Fibroblast of skin of scalp (primary cell): Measurements from ENCODE around the gene SLC22A23.
A peak's percentile ranks its signal among the peaks of the same experiment; 100 is the strongest.

Experiments
- DNase-seq: peaks from one replicate; pipeline ENCODE4 v3.0.0-alpha.2; 2013

SLC22A23 gene

GRCh38 chr6:3329393-3330051 lies 127.3 kb downstream of the SLC22A23 start:
- no peak for DNase-seq

- DNase-seq, result no peak
These were observed 128.1 kb downstream of the SLC22A23 start for GRCh38 chr6:3328796-3329195.

GRCh38 chr6:3328145-3328544 lies 128.7 kb downstream of the SLC22A23 start:
- DNase-seq, result no peak

GRCh38 chr6:3327403-3327802 lies 129.4 kb downstream of the SLC22A23 start:
- DNase-seq, result no peak

GRCh38 chr6:3326981-3327380 lies 129.9 kb downstream of the SLC22A23 start:
- no peak for DNase-seq

GRCh38 chr6:3326184-3326971 lies 130.5 kb downstream of the SLC22A23 start:
- DNase-seq, result no peak

GRCh38 chr6:3325210-3325609 lies 131.6 kb downstream of the SLC22A23 start:
- peak; percentile 81 for DNase-seq

GRCh38 chr6:3324262-3324942 lies 132.4 kb downstream of the SLC22A23 start:
- DNase-seq, result peak; percentile 91

GRCh38 chr6:3323696-3324261 lies 133.1 kb downstream of the SLC22A23 start:
- DNase-seq, result no peak

GRCh38 chr6:3323148-3323547 lies 133.7 kb downstream of the SLC22A23 start:
- no peak for DNase-seq

- no peak for DNase-seq
These were observed 134.4 kb downstream of the SLC22A23 start for GRCh38 chr6:3322366-3322890.

- no peak for DNase-seq
These were observed 135.0 kb downstream of the SLC22A23 start for GRCh38 chr6:3321875-3322274.

- DNase-seq, result no peak
These were observed 135.8 kb downstream of the SLC22A23 start for GRCh38 chr6:3321042-3321441.

GRCh38 chr6:3320238-3320811 lies 136.5 kb downstream of the SLC22A23 start:
- no peak for DNase-seq

GRCh38 chr6:3319610-3320200 lies 137.1 kb downstream of the SLC22A23 start:
- no peak for DNase-seq

GRCh38 chr6:3318821-3319540 lies 137.9 kb downstream of the SLC22A23 start:
- DNase-seq, result no peak

GRCh38 chr6:3318226-3318625 lies 138.6 kb downstream of the SLC22A23 start:
- no peak for DNase-seq

GRCh38 chr6:3317741-3318211 lies 139.1 kb downstream of the SLC22A23 start:
- peak; percentile 25 for DNase-seq

GRCh38 chr6:3316818-3317217 lies 140.0 kb downstream of the SLC22A23 start:
- DNase-seq, result no peak

GRCh38 chr6:3316331-3316730 lies 140.5 kb downstream of the SLC22A23 start:
- DNase-seq, result no peak

- peak; percentile 45 for DNase-seq
These were observed 141.0 kb downstream of the SLC22A23 start for GRCh38 chr6:3315841-3316240.
